GM12878 (cell line): ENCODE data around the gene DTX4.
A peak's percentile ranks its signal among the peaks of the same experiment; 100 is the strongest.

Experiments
- CEBPB ChIP-seq, 2 experiments: fragments of 150-350 bp in 1 of 2; IDR thresholded peaks; 2 replicates each; pipeline ENCODE4 v1.6.1; 2012 to 2014; ENCODE audit warnings: low read depth in 2 of 2, low read length in 2 of 2, borderline replicate concordance in 1 of 2, inconsistent platforms in 1 of 2
- EP300 ChIP-seq, 2 experiments: fragments of 150-350 bp in 1 of 2; IDR thresholded peaks; 2 replicates each; pipeline ENCODE4 v1.6.1; 2011 to 2012; ENCODE audit warnings: low read depth in 2 of 2, low read length in 2 of 2, borderline replicate concordance in 1 of 2, improper control_type of control experiment in 1 of 2, inconsistent platforms in 1 of 2; ENCODE audit not compliant: control insufficient read depth in 1 of 2
- EZH2 ChIP-seq: IDR thresholded peaks from 2 replicates; pipeline ENCODE4 v1.6.1; 2012; ENCODE audit warnings: low read depth, mild to moderate bottlenecking, control low read depth, inconsistent platforms, low read length, borderline replicate concordance; ENCODE audit not compliant: control insufficient read depth
- FOXK2 ChIP-seq: fragments of 450-650 bp; IDR thresholded peaks from 2 replicates; pipeline ENCODE4 v1.6.1; 2017; ENCODE audit warnings: mild to moderate bottlenecking, moderate library complexity
- POLR2A ChIP-seq: IDR thresholded peaks from 2 replicates; pipeline ENCODE4 v1.6.1; 2011; ENCODE audit warnings: low read depth, mild to moderate bottlenecking, low read length
- POLR2AphosphoS5 ChIP-seq: IDR thresholded peaks from 2 replicates; pipeline ENCODE4 v1.6.1; 2011; ENCODE audit warnings: mild to moderate bottlenecking, low read length, inconsistent platforms
- RAD21 ChIP-seq: IDR thresholded peaks from 2 replicates; pipeline ENCODE4 v1.6.1; 2011; ENCODE audit warnings: mild to moderate bottlenecking, low read depth, low read length, moderate library complexity; ENCODE audit not compliant: insufficient read depth
- RFX5 ChIP-seq: IDR thresholded peaks from 2 replicates; pipeline ENCODE4 v1.6.1; 2011; ENCODE audit warnings: low read depth, low read length, improper control_type of control experiment
- SPI1 ChIP-seq: IDR thresholded peaks from 2 replicates; pipeline ENCODE4 v1.6.1; 2011; ENCODE audit warnings: low read depth, mild to moderate bottlenecking, low read length, moderate library complexity, borderline replicate concordance; ENCODE audit not compliant: insufficient read depth
- TF ChIP-seq, protein P1 (sequence below), 3 experiments: IDR thresholded peaks in 2 of 3; conservative IDR thresholded peaks in 1 of 3; 2 replicates each; pipeline ENCODE4 v1.5.1; 2011; ENCODE audit warnings: low read depth in 3 of 3, low read length in 3 of 3, mild to moderate bottlenecking in 3 of 3, control low read depth in 2 of 3, moderate library complexity in 2 of 3, inconsistent platforms in 1 of 3, mixed read lengths in 1 of 3; ENCODE audit not compliant: control insufficient read depth in 2 of 3, insufficient read depth in 1 of 3; ENCODE audit errors: extremely low read depth in 1 of 3

DNA sequence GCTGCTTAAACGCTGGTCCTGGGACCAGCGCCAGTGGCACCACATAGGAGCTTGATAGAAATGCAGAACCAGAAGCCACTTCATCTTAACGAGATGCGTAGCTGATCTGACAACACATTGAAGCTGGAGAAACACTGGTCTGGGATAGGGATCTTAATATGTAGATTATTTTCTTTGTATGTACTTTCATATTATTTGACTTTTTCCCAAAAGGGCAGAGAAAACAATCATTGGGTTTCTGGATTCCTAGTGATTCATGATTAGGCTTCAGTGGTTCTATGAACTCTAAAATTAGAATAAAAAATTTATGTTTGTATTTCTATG is 28.5 kb downstream of the DTX4 start:
- no peak for TF ChIP-seq FOXK2
- TF ChIP-seq POLR2AphosphoS5, result no peak
- TF ChIP-seq, protein P1, sequence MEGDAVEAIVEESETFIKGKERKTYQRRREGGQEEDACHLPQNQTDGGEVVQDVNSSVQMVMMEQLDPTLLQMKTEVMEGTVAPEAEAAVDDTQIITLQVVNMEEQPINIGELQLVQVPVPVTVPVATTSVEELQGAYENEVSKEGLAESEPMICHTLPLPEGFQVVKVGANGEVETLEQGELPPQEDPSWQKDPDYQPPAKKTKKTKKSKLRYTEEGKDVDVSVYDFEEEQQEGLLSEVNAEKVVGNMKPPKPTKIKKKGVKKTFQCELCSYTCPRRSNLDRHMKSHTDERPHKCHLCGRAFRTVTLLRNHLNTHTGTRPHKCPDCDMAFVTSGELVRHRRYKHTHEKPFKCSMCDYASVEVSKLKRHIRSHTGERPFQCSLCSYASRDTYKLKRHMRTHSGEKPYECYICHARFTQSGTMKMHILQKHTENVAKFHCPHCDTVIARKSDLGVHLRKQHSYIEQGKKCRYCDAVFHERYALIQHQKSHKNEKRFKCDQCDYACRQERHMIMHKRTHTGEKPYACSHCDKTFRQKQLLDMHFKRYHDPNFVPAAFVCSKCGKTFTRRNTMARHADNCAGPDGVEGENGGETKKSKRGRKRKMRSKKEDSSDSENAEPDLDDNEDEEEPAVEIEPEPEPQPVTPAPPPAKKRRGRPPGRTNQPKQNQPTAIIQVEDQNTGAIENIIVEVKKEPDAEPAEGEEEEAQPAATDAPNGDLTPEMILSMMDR (IDR thresholded peaks at IDR 0.05 in 2 of 3, conservative IDR thresholded peaks at IDR 0.05 in 1 of 3; ENCODE audit: control insufficient read depth in 2 of 3, extremely low read depth in 1 of 3, insufficient read depth in 1 of 3, low read depth in 3 of 3, low read length in 3 of 3), result peak in 2 of 3 experiments; percentile 14 to 17; a peak in 2 of 6 replicates
- no peak for TF ChIP-seq EZH2
- no peak for TF ChIP-seq CEBPB (IDR thresholded peaks at IDR 0.05; ENCODE audit: borderline replicate concordance in 1 of 2, low read depth in 2 of 2, low read length in 2 of 2)
- no peak for TF ChIP-seq POLR2A
- no peak for TF ChIP-seq RFX5
- no peak for TF ChIP-seq EP300 (IDR thresholded peaks at IDR 0.05; ENCODE audit: borderline replicate concordance in 1 of 2, control insufficient read depth in 1 of 2, low read depth in 2 of 2, low read length in 2 of 2)
- no peak for TF ChIP-seq SPI1
- no peak; the same call in 1 of the 2 replicates for TF ChIP-seq RAD21
